SH-SY5Y (cell line): ENCODE data around the gene NINL.

ENCODE experiments used
- GATA2 ChIP-seq: IDR thresholded peaks from 2 replicates; pipeline ENCODE4 v1.6.1; 2011; ENCODE audit warnings: mild to moderate bottlenecking, low read depth, low read length
- GATA3 ChIP-seq: IDR thresholded peaks from 2 replicates; pipeline ENCODE4 v1.6.1; 2011; ENCODE audit warnings: low read depth, mild to moderate bottlenecking, low read length, moderate library complexity

The NINL gene

DNA sequence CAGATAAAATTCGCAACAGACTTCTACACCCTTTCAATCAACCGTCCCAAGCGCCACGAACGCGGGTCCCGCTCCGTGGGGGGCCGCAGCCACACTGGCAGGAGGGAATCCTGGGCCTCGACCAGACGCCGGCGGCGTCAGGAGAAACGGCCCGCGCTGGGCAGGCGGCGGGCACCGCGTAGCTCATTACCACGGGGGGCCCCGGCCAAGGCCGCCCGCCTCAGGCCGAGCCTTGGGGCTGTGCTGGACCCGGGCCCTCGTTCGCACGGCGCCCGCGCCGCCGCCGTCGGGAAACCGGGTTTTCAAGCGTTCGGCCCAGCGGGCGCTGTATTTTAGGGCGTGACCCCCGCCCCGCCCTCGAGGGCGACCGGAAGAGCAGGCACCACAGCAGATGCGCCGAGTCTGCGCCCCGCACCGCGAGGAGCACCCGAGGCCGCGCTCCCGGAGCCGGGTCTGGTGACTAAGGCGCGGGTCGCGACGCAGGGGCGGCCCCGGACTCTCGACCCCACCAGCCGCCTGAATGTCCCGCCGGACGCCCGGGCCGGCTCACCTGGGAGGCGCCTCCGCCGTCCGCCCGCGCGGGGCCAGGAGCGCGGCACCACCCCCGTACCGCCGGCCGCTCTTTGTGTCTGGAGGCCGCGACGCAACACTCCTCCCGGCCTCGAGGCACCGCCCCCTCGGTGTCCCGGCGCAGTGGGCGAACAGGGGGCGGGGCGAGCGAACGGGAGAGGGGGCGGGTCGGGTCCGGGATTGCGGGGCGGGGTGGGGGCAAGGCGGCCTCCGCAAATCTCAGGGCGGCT, at the start of gene NINL:
NINL (minus strand) TSS at position 627 of the 800 bp plus-strand sequence. CDS start 58,944 bp downstream, outside the sequence.
- no peak for TF ChIP-seq GATA3
- TF ChIP-seq GATA2, result no peak

DNA sequence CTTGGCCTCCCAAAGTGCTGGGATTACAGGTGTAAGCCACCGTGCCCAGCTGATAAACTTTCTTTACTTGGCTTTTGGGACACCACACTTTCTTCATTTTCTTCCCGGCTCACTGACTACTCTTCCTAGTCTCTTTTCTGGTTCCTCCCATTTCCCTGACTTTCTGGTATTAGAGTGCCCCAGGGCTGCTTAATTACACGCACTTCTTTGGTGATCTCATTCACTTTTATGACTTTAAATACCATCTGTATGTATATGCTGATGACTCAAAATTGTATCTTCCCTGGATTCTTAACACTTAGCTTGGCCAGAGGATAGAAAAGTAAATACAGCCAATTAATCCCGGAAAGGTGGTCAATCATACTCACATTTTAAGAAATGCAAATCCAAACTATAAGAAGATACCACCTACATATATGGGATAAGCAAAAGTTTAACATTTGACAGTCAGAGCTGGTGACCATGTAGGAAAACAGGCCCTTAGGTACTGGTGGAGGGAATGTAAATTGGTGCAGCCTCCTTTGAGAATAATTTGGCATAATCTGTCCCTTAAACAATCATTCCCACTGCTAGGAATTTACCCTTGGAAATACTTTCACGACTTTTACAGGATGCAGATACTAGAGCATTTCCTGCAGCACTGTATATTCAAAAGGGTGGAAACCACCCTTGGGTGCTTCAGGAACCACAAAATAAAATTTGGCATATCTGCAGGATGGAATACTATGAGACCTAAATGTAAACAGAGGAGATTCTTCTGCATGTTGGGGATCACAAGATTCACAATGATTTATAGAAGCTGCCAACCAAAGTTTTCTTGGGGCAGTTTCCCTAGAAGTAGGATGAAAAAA, 47.8 kb upstream of the NINL start:
- TF ChIP-seq GATA3 (no peak), GATA2 (no peak)

DNA sequence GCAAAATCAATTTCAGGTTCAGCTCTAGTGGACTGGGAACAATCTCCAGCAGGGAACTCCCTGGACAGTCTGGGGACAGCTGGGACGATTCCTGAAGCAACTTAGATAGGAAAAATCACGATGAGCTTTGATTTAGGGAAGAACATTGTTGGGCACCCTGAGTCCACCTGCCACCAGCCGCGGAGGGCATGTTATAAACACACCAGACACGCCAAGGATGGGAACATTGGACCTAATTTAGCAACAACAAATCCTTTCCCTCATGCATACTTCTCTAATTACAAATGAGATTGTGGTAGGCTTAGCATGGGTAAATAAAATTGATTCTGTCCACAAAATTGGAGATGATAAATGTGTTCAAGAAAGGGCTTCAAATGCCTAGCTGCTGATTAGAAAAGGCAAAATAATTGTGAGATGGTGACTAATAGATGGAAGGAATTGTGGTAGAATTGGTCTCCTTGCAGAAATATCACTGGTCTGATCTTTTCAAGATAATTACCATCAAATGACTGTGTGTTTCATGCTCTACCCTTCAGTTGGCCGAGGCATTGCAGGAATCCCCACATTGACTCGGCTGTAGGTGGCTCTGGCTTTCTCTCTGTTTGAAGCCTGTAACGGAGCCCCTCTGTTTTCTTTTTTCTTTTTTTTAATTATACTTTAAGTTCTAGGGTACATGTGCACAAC, 44.6 kb upstream of the NINL start:
- TF ChIP-seq GATA2 (no peak), GATA3 (no peak)

DNA sequence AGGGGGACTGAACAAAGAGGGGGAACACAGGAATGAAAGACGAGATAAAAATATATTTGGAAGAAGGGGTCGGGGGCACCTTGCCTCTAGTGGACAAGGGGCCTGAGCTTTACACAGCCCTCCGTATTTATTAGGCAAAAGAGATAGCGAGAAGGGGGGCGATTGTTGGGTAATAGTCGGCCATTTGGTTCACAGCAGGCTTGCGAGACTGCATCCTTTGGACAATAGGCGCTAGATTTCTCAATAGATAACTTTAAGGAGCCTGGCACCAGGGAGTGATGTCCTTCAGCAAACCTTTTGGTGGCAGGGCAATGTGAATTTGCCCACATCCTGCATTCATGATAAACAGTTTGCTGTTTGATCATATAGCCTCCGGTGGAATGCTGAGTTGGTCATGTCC, 41.4 kb upstream of the NINL start:
- TF ChIP-seq GATA3, result no peak
- TF ChIP-seq GATA2, result no peak

DNA sequence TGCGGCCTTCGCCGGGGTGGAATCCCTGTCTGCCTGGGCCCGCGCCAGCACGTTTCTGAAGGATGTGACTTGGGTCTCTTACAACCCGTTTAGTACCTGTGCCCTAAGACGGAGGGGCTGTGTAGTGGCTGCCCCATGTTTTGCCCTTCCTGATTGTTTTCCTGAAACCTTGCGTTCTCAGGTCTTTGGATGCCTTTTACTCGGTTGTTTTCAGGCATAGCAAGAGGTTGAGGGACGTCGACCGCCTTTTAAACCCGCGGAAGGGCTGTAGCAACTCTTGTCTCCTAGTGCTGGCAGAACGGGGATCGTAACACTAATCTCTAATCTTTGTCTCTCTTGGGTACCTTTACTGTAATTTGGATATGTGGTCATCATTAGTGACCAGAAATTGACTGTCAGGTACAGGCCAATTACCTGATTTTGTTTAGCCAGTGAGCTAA, 39.2 kb upstream of the NINL start:
- TF ChIP-seq GATA3 (no peak), GATA2 (no peak)

DNA sequence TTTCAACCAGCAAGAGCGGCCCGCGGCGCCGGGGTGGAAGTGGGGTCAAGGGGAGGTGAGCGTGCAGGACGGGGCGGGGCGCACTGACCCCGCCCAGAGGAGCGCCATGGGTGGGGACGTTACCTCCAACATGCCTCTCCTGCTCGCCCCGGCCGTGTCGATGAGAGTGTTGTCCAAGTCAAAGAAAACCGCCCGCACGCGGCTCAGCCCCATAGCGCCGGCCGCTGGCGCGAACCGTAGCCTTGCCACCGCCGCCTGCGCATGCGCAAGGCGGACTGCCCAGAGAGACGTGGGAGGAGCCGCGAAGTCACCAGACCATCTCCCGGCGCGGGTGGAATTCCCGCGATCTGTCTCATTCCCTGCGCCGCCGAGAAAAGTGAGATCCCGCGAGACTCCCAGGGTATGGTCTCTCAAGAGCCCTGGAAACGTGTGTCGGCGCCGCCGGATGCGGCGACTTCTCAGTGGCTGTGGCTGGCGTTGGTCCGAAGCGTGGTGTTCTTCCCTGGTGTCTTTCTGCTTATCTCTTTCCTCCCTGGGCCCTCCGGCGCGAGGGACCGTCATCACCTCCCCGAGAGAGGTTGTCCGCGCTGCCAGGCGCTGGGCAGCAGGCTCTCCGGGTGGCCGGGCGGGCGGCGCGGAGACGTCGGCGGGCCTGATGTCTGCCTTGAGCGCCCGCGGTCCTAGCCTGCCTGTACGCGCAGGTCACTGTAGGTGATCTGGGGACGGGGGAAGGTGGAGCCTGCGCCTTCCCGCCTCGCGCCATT, 38.6 kb upstream of the NINL start, which contains the start of gene NANP:
NANP (minus strand) TSS at position 279 of the 764 bp plus-strand sequence; CDS start at position 213, 66 bp downstream.
- TF ChIP-seq GATA2 (no peak), GATA3 (no peak)

DNA sequence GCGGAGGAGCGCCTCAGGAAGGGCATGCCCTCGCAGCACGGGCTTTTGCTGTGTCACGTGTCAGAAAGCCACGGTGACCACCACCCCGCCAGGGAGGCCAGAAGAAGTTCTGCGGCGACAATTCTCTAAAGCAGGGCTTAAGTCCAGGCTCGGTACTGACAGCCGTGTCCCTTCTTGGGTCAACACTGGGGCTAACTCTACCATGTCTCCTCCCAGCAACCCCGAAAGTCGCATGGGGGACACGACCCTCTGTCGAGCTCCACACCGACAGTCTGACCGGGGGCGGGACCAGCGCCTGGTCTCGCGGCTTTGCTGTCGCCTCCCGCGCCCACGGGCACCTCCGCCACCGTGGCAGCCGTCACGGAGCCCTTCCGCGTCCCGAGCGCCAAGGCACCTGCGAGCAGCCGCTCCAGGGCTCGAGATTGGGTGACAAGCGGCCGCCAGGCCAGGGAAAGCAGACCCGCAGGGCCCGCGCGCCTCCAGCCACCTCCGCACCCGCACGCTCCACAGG, 37.9 kb upstream of the NINL start:
- no peak for TF ChIP-seq GATA2
- no peak for TF ChIP-seq GATA3

DNA sequence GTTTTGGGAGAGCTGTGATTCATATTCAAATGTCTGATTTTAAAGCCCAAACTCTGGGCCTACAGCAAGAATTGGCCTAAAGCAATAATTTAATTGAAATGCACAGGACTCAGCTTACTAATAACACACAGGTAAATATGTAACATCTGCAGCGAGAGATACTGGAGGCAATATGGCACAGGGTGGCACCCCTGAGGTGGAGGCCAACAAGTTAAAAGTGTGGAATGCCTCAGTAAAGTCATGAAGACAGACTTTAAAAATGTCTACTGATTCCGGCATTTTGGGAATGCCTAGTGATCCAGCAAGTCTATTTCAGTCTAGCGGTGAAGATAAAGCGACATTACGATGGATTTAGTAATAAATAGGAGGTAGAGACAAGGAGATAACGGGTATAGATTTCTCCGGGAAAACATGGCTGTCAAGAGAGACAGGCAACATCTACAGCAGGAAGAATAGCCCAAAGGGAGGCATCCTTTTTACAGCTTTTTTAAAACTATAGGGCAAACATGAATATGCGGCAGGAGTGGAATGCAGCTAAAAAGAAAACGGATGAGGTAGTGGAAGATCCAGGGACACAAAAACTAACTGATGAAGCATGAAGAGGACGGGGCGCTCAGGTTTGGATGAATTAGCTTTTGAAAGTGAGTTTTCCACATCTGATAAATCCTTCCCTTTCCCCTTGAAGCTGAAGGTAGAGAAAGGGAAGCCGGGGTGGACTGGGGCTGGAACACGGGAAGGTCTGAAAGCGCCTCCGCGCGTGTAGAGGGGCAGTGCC, 37.3 kb upstream of the NINL start:
- no peak for TF ChIP-seq GATA3
- no peak for TF ChIP-seq GATA2

DNA sequence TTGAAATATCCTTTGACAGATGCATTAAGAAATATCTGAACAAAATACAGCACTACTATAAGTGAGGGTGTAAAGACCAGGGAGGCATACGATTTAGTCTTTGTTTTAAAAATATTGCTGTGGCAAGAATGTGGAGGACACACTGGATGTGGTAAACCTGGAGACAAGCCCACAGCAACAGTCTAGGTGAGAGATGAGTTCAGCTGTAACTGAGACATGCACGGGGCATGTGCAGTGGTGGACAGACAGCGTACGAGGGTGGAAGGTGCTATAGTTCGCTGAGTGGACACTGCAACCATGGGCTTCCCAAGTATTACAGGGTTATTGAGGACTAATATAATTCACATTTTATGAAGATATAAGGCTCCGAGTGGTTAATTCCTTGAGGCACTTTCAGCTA, 36.7 kb upstream of the NINL start:
- TF ChIP-seq GATA3, result no peak
- TF ChIP-seq GATA2, result no peak

DNA sequence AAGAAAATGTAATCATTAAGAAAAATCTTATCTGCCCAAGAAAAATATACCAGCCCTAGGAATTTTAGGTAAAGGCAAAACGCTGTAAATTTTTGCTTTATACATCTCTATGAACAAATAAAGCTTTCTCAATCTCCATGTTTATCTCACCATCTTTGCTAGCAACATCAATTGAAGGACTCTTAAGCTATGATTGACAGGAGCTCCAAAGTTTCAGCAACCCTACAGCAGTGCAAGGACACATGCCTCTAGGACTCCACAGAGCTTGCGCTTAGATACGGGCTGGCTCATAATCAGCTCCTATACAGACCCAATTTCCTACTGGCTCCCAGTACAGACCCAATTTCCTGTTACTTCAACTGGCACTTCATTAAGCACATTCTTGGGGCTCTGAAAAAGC, 34.2 kb upstream of the NINL start:
- TF ChIP-seq GATA3 (no peak), GATA2 (no peak)

DNA sequence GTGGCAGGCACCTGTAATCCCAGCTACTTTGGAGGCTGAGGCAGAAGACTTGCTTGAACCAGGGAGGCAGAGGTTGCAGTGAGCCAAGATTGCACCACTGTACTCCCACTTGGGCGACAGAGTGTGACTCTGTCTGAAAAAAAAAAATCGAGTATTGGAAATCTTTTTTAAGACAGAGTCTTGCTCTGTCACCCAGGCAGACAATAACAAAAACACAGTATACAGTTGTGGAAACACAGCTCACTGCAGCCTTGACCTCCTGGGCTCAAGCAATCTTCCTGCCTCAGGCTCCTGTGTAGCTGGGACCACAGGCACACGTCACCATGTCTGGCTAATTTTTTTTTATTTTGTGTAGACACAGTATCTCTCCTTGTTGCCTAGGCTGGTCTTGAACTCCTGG, 23.4 kb upstream of the NINL start:
- TF ChIP-seq GATA2 (no peak), GATA3 (no peak)

DNA sequence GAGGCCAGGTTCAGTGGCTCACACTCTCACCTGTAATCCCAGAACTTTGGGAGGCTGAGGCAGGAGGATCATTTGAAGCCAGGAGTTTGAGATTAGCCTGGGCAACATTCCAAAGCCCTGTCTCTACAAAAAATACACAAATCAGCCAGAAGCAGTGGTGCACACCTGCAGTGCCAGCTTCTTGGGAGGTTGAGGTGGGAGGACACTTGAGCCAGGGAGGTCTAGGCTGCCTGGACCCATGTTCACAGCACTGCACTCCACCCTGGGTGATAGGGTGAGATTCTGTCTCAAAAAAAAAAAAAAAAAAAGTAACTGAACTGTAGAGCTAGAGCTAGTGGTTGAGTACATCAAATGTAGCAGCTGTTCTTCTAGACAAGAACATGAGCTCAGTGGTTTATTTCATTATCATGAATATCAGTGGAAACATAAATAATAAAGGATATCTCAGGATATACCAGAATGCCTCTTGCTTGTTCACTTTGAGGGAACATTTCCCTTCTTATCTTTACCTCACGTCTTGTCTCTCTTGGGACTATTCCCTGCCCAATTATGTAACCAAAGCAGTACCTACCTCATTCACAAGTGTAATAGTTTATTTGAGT, 20.9 kb upstream of the NINL start:
- no peak for TF ChIP-seq GATA3
- TF ChIP-seq GATA2, result no peak
